ENCODE results near the gene PRKAG2. TPM values are rescaled to one million over a fixed set of nuclear protein-coding genes. Genes with fewer than 3 reads are reported as not detected.

Gene PRKAG2
- polyA plus RNA-seq, 1 of the 3 experiments (the other 2 are of a cell fraction), result 51.6 TPM

DNA sequence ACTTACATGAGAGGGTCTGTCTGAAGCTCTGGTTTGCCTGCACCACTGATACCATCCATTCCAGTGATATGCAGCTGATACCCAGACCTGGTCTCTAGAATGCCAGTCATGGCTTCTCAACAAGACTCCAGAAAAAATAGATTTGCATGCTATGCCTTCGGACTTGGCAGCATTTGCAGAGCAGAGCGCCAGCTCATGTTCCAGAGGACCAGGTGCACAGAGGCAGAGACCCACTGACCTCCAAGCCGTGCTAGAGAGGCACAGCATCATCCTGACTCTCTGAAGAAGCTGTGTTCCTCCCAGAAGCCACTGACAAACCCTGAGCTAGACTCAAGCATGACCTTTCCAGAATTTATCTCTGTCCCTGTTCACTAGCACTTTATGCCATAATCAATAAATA is 6.9 kb upstream of the PRKAG2 start (continued):
- TF ChIP-seq RCOR1 (IDR thresholded peaks at IDR 0.05; ENCODE audit: low read length) (no peak), RFX5 (IDR thresholded peaks at IDR 0.05; ENCODE audit: low read length) (no peak)
- TF ChIP-seq, protein P1, sequence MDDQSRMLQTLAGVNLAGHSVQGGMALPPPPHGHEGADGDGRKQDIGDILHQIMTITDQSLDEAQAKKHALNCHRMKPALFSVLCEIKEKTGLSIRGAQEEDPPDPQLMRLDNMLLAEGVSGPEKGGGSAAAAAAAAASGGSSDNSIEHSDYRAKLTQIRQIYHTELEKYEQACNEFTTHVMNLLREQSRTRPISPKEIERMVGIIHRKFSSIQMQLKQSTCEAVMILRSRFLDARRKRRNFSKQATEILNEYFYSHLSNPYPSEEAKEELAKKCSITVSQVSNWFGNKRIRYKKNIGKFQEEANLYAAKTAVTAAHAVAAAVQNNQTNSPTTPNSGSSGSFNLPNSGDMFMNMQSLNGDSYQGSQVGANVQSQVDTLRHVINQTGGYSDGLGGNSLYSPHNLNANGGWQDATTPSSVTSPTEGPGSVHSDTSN (IDR thresholded peaks at IDR 0.05), result no peak

DNA sequence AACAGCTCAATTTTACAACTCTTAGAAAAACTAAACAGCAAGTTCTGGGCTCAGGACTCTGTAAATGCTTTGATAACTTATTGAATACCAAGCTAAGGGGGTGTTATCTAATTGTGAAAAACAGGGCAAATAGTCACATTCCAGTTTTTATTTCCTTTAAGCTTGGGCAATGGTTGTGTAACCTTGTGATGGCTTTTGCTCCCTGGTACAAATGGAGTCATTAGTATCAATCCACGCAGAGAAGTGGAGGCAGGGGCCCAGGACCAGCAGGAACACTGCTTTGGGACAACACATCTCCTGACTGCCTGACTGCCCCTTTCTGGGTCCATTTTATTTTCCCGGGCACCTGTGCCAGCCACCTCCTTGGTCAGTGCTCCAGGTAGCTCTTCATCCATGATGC is 5.8 kb upstream of the PRKAG2 start:
- POLR2A ChIA-PET, result no interaction called here
- Histone ChIP-seq H3K9me2 (no peaks in the 10 kb centered on the region), H3K79me2 (ENCODE audit: insufficient read depth) (no peaks in the 10 kb centered on the region), H3K36me3 (replicated peaks in 1 of 2; ENCODE audit: control insufficient read depth in 1 of 2, insufficient read depth in 2 of 2, low read length in 1 of 2) (no peaks in the 10 kb centered on the region), H3F3A (replicated peaks; ENCODE audit: insufficient read depth) (no peaks in the 10 kb centered on the region), H3K27me3 (ENCODE audit: insufficient read depth) (peaks cover 72% of the 10 kb centered on the region), H2AFZ (ENCODE audit: low read depth) (no peak overlapping the region), H4K20me1 (ENCODE audit: insufficient read depth) (no peaks in the 10 kb centered on the region), H3K27ac (ENCODE audit: low read depth in 2 of 2, low read length in 1 of 2) (no peak overlapping the region), H3K4me3 (ENCODE audit: low read depth in 2 of 2, low read length in 1 of 2) (no peak overlapping the region), H3K4me1 (ENCODE audit: control insufficient read depth in 1 of 2, insufficient read depth in 2 of 2, low read depth in 1 of 2, low read length in 1 of 2) (peaks cover 0 to 7% of the 10 kb centered on the region in 2 experiments; a peak in 1 of 4 replicates), H3K4me2 (no peak overlapping the region), H3K9ac (no peak overlapping the region), H3K9me3 (no peaks in the 10 kb centered on the region)
- no peak for DNase-seq
- TF ChIP-seq SIN3A (IDR thresholded peaks at IDR 0.05; ENCODE audit: borderline replicate concordance, low read depth, low read length) (no peak), FOXJ3 (CRISPR knock-in tag; IDR thresholded peaks at IDR 0.05) (no peak), MEF2A (IDR thresholded peaks at IDR 0.05; ENCODE audit: borderline replicate concordance, low read depth) (no peak), TAF1 (IDR thresholded peaks at IDR 0.05; ENCODE audit: borderline replicate concordance, low read depth, low read length) (no peak), SMC3 (IDR thresholded peaks at IDR 0.05; ENCODE audit: low read depth, low read length) (no peak), NRF1 (IDR thresholded peaks at IDR 0.05; ENCODE audit: low read depth, low read length) (no peak), FOXM1 (IDR thresholded peaks at IDR 0.05; ENCODE audit: low read depth) (no peak), RAD21 (IDR thresholded peaks at IDR 0.05; ENCODE audit: low read length) (no peak), EZH2phosphoT487 (IDR thresholded peaks at IDR 0.05; ENCODE audit: borderline replicate concordance, low read depth) (no peak), CHD2 (IDR thresholded peaks at IDR 0.05; ENCODE audit: low read length, partially characterized antibody) (no peak), FOSL2 (IDR thresholded peaks at IDR 0.05; ENCODE audit: borderline replicate concordance, low read depth) (no peak)
- TF ChIP-seq, protein P2, sequence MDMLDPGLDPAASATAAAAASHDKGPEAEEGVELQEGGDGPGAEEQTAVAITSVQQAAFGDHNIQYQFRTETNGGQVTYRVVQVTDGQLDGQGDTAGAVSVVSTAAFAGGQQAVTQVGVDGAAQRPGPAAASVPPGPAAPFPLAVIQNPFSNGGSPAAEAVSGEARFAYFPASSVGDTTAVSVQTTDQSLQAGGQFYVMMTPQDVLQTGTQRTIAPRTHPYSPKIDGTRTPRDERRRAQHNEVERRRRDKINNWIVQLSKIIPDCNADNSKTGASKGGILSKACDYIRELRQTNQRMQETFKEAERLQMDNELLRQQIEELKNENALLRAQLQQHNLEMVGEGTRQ (IDR thresholded peaks at IDR 0.05; ENCODE audit: borderline replicate concordance, low read depth, low read length), result no peak
- TF ChIP-seq, protein P3, sequence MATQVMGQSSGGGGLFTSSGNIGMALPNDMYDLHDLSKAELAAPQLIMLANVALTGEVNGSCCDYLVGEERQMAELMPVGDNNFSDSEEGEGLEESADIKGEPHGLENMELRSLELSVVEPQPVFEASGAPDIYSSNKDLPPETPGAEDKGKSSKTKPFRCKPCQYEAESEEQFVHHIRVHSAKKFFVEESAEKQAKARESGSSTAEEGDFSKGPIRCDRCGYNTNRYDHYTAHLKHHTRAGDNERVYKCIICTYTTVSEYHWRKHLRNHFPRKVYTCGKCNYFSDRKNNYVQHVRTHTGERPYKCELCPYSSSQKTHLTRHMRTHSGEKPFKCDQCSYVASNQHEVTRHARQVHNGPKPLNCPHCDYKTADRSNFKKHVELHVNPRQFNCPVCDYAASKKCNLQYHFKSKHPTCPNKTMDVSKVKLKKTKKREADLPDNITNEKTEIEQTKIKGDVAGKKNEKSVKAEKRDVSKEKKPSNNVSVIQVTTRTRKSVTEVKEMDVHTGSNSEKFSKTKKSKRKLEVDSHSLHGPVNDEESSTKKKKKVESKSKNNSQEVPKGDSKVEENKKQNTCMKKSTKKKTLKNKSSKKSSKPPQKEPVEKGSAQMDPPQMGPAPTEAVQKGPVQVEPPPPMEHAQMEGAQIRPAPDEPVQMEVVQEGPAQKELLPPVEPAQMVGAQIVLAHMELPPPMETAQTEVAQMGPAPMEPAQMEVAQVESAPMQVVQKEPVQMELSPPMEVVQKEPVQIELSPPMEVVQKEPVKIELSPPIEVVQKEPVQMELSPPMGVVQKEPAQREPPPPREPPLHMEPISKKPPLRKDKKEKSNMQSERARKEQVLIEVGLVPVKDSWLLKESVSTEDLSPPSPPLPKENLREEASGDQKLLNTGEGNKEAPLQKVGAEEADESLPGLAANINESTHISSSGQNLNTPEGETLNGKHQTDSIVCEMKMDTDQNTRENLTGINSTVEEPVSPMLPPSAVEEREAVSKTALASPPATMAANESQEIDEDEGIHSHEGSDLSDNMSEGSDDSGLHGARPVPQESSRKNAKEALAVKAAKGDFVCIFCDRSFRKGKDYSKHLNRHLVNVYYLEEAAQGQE (IDR thresholded peaks at IDR 0.05; ENCODE audit: low read depth, low read length), result no peak
- TF ChIP-seq, protein P4, sequence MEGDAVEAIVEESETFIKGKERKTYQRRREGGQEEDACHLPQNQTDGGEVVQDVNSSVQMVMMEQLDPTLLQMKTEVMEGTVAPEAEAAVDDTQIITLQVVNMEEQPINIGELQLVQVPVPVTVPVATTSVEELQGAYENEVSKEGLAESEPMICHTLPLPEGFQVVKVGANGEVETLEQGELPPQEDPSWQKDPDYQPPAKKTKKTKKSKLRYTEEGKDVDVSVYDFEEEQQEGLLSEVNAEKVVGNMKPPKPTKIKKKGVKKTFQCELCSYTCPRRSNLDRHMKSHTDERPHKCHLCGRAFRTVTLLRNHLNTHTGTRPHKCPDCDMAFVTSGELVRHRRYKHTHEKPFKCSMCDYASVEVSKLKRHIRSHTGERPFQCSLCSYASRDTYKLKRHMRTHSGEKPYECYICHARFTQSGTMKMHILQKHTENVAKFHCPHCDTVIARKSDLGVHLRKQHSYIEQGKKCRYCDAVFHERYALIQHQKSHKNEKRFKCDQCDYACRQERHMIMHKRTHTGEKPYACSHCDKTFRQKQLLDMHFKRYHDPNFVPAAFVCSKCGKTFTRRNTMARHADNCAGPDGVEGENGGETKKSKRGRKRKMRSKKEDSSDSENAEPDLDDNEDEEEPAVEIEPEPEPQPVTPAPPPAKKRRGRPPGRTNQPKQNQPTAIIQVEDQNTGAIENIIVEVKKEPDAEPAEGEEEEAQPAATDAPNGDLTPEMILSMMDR (IDR thresholded peaks at IDR 0.05), result no peak
- TF ChIP-seq, protein P5, sequence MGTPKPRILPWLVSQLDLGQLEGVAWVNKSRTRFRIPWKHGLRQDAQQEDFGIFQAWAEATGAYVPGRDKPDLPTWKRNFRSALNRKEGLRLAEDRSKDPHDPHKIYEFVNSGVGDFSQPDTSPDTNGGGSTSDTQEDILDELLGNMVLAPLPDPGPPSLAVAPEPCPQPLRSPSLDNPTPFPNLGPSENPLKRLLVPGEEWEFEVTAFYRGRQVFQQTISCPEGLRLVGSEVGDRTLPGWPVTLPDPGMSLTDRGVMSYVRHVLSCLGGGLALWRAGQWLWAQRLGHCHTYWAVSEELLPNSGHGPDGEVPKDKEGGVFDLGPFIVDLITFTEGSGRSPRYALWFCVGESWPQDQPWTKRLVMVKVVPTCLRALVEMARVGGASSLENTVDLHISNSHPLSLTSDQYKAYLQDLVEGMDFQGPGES (IDR thresholded peaks at IDR 0.05; ENCODE audit: low read depth, low read length), result no peak
- TF ChIP-seq, protein P6, sequence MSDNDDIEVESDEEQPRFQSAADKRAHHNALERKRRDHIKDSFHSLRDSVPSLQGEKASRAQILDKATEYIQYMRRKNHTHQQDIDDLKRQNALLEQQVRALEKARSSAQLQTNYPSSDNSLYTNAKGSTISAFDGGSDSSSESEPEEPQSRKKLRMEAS (IDR thresholded peaks at IDR 0.05; ENCODE audit: low read depth), result no peak
- CTCF ChIA-PET, result interaction anchor here (0.7 to 1.9 kb wide), 5 partner anchors 10 to 579 kb away, joined by 3 to 6 read pairs (median 5); no protein-coding TSS in a partner anchor
- WGBS (ENCODE audit: low lambda C conversion rate), result 25% methylated on average over 2 of the region's 2 CpGs
